Bone marrow (tissue), 2 donors: Measurements from ENCODE around the gene DESI1.

Source experiments
- DNase-seq, 2 donors: peaks; one replicate each; lab custom pipeline; 2025; lab: John Stamatoyannopoulos, UW

Gene DESI1

DNA sequence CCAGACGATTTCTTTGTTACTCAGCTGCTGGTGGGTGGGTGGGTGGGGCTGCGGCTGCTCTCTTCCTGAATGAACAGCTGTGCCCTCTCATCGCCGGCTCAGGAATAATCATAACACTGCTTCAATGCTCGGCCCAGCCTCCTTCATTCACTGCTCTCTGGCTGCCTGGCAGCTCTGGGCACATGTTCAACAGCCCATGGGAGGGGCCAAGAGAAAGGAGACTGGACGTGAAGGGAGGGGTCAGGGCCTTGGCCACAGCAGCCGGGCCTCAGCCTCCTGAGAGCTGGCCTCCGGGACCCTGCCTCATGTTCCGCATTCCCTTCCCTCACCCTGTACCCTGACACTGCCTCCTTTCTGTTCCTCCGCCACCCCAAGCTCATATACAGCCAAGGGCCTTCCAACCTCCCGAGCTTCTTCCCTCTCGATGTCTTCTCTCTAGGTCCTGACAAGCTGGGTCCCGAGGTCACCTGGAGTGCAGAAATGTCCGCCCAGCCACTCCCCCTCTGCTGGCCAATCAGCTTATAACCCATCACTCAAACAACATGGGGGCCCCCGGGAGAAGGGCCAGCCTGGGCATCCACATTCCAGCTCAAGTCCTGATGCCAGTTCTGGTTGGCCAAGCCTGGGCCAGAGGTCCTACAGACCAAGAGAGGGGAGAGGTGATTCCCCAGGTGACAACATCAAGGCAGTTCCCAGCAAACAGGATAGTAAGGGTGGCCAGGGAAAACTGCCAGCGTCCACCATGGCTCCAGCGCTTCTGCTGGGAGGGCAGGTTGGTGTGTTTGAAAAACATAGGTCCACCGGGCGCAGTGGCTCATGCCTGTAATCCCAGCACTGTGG, 63.2 kb downstream of the DESI1 start:
- no peak for DNase-seq

DNA sequence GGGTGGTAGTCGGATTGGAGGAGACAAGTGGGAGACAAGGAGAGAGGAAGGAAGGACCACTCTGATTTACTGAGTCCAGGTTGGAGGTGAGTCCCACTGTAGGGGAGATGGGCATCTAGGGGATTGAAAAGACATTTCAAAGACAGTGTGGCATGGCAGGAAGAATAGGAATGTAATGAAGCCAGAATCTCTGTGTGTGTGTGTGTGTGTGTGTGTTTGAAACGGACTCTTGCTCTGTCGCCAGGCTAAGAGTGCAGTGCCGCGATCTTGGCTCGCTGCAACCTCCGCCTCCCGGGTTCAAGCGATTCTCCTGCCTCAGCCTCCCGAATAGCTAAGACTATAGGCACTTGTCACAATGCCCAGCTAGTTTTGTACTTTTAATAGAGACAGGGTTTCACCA, 64.3 kb downstream of the DESI1 start:
- DNase-seq, result no peak

DNA sequence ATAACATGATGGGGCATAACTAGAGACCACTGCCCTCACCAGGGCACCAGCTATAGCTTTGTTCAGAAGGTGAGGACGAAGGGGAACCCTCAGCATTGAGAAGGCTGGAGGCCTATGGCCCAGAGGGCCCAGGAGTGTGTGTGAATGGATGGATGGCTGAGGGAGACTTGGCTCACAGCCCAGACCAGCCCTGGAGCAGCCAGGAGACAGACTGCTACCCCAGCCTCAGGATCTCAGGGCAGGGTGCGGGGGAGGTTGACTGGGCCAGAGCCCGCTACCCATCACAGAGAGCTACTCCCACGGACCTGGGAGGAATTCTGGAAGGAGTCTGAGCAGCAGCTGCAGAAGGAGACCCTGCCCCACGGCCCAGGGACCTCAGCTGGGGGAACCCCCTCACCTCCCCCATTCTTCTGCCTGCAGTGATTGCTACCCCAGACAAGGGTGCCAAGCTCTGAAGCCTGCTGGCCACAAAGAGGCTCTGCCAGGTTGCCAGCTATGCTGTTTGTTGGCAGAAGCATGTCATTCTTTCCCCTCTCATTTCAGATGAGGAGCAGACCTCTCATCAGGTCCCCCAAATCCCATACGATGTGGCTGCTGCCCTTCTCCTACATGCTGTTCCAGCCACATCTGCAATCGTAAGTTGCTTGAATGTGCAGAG, 65.4 kb downstream of the DESI1 start:
- DNase-seq, result no peak

DNA sequence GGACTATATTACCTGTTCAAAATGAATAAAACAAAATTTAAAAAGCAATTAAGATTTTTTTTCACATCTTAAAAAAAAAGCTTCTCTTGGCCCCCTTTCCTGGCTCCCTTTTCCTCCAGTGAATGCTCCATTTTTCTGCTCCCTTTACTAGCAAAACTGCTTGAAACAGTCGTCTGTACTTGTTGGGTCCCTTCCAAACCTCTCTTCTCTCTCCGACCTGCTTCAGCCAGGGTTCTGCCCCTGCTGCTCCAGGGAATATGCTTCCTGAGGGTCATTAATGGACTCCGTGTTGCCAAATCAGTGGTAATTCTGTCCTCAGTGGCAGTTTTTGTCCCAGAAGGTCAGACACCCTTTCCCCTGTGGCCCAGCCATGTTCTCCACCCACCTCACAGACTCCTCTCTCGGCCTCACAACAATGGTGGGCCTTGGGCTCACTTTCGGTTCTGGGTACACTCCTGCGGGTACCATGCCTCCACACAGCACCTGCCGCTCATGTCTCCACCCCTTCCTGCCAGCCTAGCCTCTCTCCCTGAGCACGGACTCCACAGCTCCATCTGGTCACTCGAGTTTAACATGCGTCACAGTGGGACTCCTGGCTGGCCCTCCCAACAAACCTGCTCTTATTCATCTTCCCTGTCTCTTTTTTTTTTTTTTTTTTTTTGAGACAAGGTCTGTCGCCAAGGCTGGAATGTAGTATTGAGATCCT, 68.8 kb downstream of the DESI1 start:
- DNase-seq, result no peak

DNA sequence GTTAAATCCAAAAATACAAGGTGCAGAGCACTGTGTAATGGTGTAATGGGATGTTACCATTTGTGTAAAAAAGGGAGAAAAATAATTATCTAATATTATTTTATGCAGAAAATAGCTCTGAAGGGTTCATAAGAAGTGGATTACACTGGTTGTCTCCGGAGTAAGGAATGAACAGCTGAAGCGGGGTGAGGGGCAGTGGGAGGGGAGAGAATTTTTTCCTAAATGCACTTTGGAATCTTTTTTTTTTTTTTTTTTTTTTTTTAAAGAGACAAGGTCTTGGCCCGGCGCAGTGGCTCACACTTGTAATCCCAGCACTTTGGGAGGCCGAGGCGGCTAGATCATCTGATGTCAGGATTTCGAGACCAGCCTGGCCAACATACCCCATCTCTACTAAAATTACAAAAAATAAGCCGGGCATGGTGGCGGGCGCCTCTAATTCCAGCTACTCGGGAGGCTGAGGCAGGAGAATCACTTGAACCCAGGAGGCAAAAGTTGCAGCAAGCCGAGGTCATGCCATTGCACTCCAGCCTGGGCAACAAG, 69.8 kb downstream of the DESI1 start:
- no peak for DNase-seq

DNA sequence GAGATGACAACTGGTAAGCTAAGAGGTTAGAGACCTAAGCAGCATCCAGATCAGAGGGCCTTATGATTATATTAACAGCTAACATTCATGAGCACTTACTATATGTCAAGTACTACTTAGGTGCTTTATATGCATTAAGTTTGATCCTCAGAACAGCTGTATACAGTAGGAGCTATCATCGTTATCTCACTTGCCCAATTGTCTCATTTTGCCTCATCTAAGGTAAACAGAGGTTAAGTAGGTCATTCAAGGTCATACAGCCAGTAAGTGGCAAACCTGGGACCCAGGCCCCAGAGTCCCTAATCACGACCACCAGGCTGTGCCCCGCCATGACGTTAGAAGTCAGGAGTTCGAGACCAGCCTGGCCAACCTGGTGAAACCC, 72.0 kb downstream of the DESI1 start:
- no peak for DNase-seq
